HCT116 (cell line): ENCODE data around the gene CYSRT1. TPM values are rescaled to one million over a fixed set of nuclear protein-coding genes. Genes with fewer than 3 reads are reported as not detected.

Experiments
- ATAC-seq: fragments of 200-7000 bp; cut with Tn5 transposase; 2 replicates; pipeline ENCODE4 v1.9.1; 2020; ENCODE audit warnings: mild to moderate bottlenecking, moderate library complexity
- BruUV-seq: library from RNA; stranded (reverse); fragments of 400-500 nt; replicated peaks from 2 replicates; lab custom pipeline; 2021; lab: Mats Ljungman, UMichigan
- CTCF ChIA-PET: fragments of 300-600 bp; sonication (Branson Sonifier 250); formaldehyde crosslinking; loops from one replicate; lab custom pipeline; 2021; ENCODE audit warnings: antibody characterized with exemption; lab: Charles Lee
- POLR2A ChIA-PET: fragments of 300-600, 350-600 bp; sonication (Branson Sonifier 250); formaldehyde crosslinking; loops from one replicate; lab custom pipeline; 2021; ENCODE audit warnings: antibody characterized with exemption; lab: Charles Lee
- RAD21 ChIA-PET, 2 experiments: fragments of 300-600 bp; sonication (Branson Sonifier 250); formaldehyde crosslinking; loops; one replicate each; lab custom pipeline; 2023; ENCODE audit warnings: low total read pairs in 2 of 2; ENCODE audit not compliant: uncharacterized antibody in 2 of 2, unreplicated experiment in 2 of 2, low non-redundant PET in 1 of 2; lab: Charles Lee
- DNase-seq: peaks from one replicate; pipeline ENCODE4 v3.0.0-alpha.2; 2010; ENCODE audit warnings: low read depth, low spot score
- H2AFZ ChIP-seq: fragments of 200-600 bp; shearing (Covaris generic), sonication (generic); 2 replicates; pipeline ENCODE4 v1.6.1; 2017; ENCODE audit warnings: low read depth, mixed run types, mixed read lengths, antibody characterized with exemption, low read length; ENCODE audit not compliant: poor library complexity, severe bottlenecking
- H3K27ac ChIP-seq: 2 replicates; pipeline ENCODE4 v1.5.1; 2012; ENCODE audit warnings: low read depth, low read length
- H3K27me3 ChIP-seq: fragments of 200-600 bp; sonication (generic); 2 replicates; pipeline ENCODE4 v1.6.1; 2016; ENCODE audit warnings: mixed run types, low read length, mixed read lengths; ENCODE audit not compliant: insufficient read depth
- H3K36me3 ChIP-seq, 2 experiments: fragments of 200-500 bp in 1 of 2; fragments of 200-600 bp in 1 of 2; sonication (Bioruptor generic) in 1 of 2; sonication (generic) in 1 of 2; 2 replicates each; pipeline versions ENCODE4 v1.5.1 to v1.6.1; 2014 to 2016; ENCODE audit warnings: low read length in 2 of 2, inconsistent platforms in 1 of 2, mixed read lengths in 1 of 2, mixed run types in 1 of 2; ENCODE audit not compliant: insufficient read depth in 2 of 2, control insufficient read depth in 1 of 2
- H3K4me1 ChIP-seq, 2 experiments: fragments of 200-600 bp in 1 of 2; sonication (generic) in 1 of 2; 2 replicates each; pipeline versions ENCODE4 v1.5.1 to v1.6.1; 2012 to 2017; ENCODE audit warnings: low read length in 2 of 2, inconsistent platforms in 1 of 2, mild to moderate bottlenecking in 1 of 2, mixed read lengths in 1 of 2, mixed run types in 1 of 2, moderate library complexity in 1 of 2; ENCODE audit not compliant: insufficient read depth in 2 of 2, control insufficient read depth in 1 of 2
- H3K4me2 ChIP-seq: fragments of 200-600 bp; sonication (generic); 2 replicates; pipeline ENCODE4 v1.6.1; 2017; ENCODE audit warnings: mixed run types, low read length, mixed read lengths
- H3K4me3 ChIP-seq, 2 experiments: fragments of 200-600 bp in 1 of 2; sonication (generic) in 1 of 2; replicated peaks in 1 of 2; 2 replicates each; pipeline ENCODE4 v1.5.1; 2011 to 2016; ENCODE audit warnings: low read length in 2 of 2, control low read depth in 1 of 2, low read depth in 1 of 2, mild to moderate bottlenecking in 1 of 2, mixed read lengths in 1 of 2, mixed run types in 1 of 2
- H3K79me2 ChIP-seq: fragments of 200-600 bp; sonication (generic); 2 replicates; pipeline ENCODE4 v1.6.1; 2017; ENCODE audit warnings: mild to moderate bottlenecking, mixed run types, low read length, moderate library complexity, mixed read lengths; ENCODE audit not compliant: insufficient read depth
- H3K9ac ChIP-seq: fragments of 200-600 bp; sonication (generic); 2 replicates; pipeline ENCODE4 v1.6.1; 2016; ENCODE audit warnings: low read length, mixed read lengths
- H3K9me2 ChIP-seq: fragments of 200-600 bp; sonication (generic), shearing (Covaris generic); 2 replicates; pipeline ENCODE4 v1.6.1; 2017; ENCODE audit warnings: mixed run types, mild to moderate bottlenecking, moderate library complexity; ENCODE audit not compliant: insufficient read depth
- H3K9me3 ChIP-seq, 2 experiments: fragments of 200-500 bp in 1 of 2; fragments of 200-600 bp in 1 of 2; sonication (Bioruptor generic) in 1 of 2; sonication (generic) in 1 of 2; 2 replicates each; pipeline ENCODE4 v1.6.1; 2014 to 2017; ENCODE audit warnings: low read length in 2 of 2, mixed read lengths in 2 of 2, inconsistent platforms in 1 of 2, low read depth in 1 of 2, mild to moderate bottlenecking in 1 of 2, mixed run types in 1 of 2, moderate library complexity in 1 of 2; ENCODE audit not compliant: control insufficient read depth in 1 of 2, insufficient read depth in 1 of 2
- H4K20me1 ChIP-seq: fragments of 200-600 bp; sonication (generic), shearing (Covaris generic); 2 replicates; pipeline ENCODE4 v1.6.1; 2017; ENCODE audit warnings: mixed run types, mild to moderate bottlenecking, moderate library complexity; ENCODE audit not compliant: insufficient read depth
- EGR1 ChIP-seq: IDR thresholded peaks from 2 replicates; pipeline ENCODE4 v1.6.1; 2012; ENCODE audit warnings: low read depth
- ELF1 ChIP-seq: IDR thresholded peaks from 2 replicates; pipeline ENCODE4 v1.6.1; 2012; ENCODE audit warnings: low read depth, borderline replicate concordance
- EZH2phosphoT487 ChIP-seq: fragments of 200-600 bp; IDR thresholded peaks from 2 replicates; pipeline ENCODE4 v1.6.1; 2018; ENCODE audit warnings: antibody characterized with exemption, borderline replicate concordance
- JUND ChIP-seq: IDR thresholded peaks from 2 replicates; pipeline ENCODE4 v1.6.1; 2012
- POLR2A ChIP-seq: IDR thresholded peaks from 2 replicates; pipeline ENCODE4 v1.7.0; 2011; ENCODE audit warnings: borderline replicate concordance; ENCODE audit not compliant: insufficient read depth, insufficient read length; ENCODE audit errors: extremely low read depth
- RAD21 ChIP-seq: IDR thresholded peaks from 2 replicates; pipeline ENCODE4 v1.6.1; 2012; ENCODE audit warnings: low read depth, mild to moderate bottlenecking
- SIN3A ChIP-seq: IDR thresholded peaks from 2 replicates; pipeline ENCODE4 v1.6.1; 2012; ENCODE audit warnings: low read depth
- intact Hi-C: fragments of 100-400 bp; cut with micrococcal nuclease; formaldehyde crosslinking; loops from 2 replicates; pipeline ENCODE4 v1.10.0; 2022
- total RNA-seq: library from RNA; stranded (reverse); gene quantifications from one replicate; pipeline ENCODE4 v1.2.1, GENCODE V29; 2021; ENCODE audit not compliant: unreplicated experiment
- TF ChIP-seq, protein P1 (sequence below): IDR thresholded peaks from 2 replicates; pipeline ENCODE4 v1.6.1; 2012; ENCODE audit warnings: low read depth
- TF ChIP-seq, protein P2 (sequence below): IDR thresholded peaks from 2 replicates; pipeline ENCODE4 v1.6.1; 2012

CYSRT1 gene
- total RNA-seq, 1 experiment from 2014 or later, result 4.3 TPM

DNA sequence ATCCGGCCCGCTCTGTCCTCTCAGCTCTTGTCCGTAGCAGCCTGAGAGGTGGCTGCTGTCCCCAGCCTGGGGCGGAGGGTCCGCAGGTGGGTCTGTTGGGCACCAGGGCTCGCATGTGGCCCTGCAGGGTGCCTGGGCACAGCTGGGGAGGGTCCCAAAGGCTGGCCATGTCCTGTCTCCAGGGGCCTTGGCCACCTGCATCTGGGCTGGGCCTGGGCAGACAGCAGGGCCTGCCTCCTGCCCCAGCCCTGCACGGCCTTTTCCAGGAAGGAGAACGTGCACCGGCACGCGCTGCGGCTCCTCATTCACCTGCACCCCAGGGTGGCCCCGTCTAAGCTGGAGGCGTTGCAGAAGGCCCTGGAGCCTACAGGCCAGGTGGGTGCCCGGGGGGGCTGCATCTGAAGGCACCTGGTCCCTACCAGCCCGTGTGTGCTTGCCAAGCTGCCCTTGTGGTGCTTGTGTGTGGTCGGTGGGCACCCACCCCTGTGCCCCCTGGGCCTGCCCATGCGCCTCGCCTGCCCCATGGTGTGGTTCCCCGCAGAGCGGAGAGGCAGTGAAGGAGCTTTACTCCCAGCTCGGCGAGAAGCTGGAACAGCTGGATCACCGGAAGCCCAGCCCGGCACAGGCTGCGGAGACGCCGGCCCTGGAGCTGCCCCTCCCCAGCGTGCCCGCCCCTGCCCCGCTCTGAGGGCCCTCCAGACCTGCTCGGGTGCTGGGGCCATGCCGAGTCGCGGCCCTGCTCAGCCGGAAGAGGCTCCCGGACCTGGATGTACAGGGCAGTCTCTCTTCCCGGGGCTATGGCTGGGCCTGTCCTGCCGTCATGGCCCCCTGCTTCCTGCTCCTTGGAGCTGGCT is 47.5 kb downstream of the CYSRT1 start:
- peaks cover 8 to 25% of the 10 kb centered on the region in 2 experiments; a peak in 3 of 4 replicates for H3K36me3 ChIP-seq
- H2AFZ ChIP-seq, result no peak overlapping the region
- H4K20me1 ChIP-seq, result no peaks in the 10 kb centered on the region
- RAD21 ChIA-PET, result no interaction called here
- TF ChIP-seq, protein P1, sequence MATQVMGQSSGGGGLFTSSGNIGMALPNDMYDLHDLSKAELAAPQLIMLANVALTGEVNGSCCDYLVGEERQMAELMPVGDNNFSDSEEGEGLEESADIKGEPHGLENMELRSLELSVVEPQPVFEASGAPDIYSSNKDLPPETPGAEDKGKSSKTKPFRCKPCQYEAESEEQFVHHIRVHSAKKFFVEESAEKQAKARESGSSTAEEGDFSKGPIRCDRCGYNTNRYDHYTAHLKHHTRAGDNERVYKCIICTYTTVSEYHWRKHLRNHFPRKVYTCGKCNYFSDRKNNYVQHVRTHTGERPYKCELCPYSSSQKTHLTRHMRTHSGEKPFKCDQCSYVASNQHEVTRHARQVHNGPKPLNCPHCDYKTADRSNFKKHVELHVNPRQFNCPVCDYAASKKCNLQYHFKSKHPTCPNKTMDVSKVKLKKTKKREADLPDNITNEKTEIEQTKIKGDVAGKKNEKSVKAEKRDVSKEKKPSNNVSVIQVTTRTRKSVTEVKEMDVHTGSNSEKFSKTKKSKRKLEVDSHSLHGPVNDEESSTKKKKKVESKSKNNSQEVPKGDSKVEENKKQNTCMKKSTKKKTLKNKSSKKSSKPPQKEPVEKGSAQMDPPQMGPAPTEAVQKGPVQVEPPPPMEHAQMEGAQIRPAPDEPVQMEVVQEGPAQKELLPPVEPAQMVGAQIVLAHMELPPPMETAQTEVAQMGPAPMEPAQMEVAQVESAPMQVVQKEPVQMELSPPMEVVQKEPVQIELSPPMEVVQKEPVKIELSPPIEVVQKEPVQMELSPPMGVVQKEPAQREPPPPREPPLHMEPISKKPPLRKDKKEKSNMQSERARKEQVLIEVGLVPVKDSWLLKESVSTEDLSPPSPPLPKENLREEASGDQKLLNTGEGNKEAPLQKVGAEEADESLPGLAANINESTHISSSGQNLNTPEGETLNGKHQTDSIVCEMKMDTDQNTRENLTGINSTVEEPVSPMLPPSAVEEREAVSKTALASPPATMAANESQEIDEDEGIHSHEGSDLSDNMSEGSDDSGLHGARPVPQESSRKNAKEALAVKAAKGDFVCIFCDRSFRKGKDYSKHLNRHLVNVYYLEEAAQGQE, result no peak
- TF ChIP-seq JUND, result no peak
- H3K4me2 ChIP-seq, result no peak overlapping the region
- intact Hi-C loops, result no loop called here
- peaks cover 31 to 38% of the 10 kb centered on the region in 2 experiments for H3K4me1 ChIP-seq
- H3K4me3 ChIP-seq, result no peak overlapping the region
- no peak overlapping the region for H3K9ac ChIP-seq
- no peak for ATAC-seq
- H3K79me2 ChIP-seq, result no peaks in the 10 kb centered on the region
- H3K27me3 ChIP-seq, result no peaks in the 10 kb centered on the region
- peak overlapping the region; percentile 17; the same call in 1 of the 2 replicates for H3K27ac ChIP-seq
- no peak for DNase-seq
- no peaks in the 10 kb centered on the region for H3K9me2 ChIP-seq
- POLR2A ChIA-PET, result interaction anchor here (0.7 kb wide), 1 partner anchor 207 kb away, joined by 4 read pairs; no protein-coding TSS in a partner anchor
- CTCF ChIA-PET, result interaction anchor here (1.2 kb wide), 1 partner anchor 14 kb away, joined by 3 read pairs; no protein-coding TSS in a partner anchor
- no TSS peak for BruUV-seq
- H3K9me3 ChIP-seq, result no peaks in the 10 kb centered on the region

DNA sequence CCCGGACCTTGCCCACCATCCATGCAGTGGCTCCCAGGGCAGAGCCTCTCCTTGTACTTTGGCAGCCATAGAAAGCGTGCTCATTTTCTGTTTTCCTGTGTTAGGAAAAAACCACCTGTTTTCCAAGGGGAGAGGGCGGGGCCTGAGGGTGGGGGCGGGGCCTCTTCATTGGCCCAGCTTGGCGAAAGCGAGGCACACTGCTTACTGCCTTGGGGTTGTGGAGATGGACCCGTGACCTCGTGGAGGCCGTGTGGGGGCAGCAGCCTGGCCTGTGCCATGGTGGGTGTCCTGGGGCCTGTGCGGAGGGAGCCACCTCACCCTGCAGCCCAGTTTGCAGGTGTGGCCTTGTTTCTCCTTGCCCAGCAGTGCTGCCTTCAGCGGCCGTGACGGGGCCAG is 48.1 kb downstream of the CYSRT1 start:
- H3K9ac ChIP-seq, result no peak overlapping the region
- ChIA-PET CTCF (interaction anchor here (1.2 kb wide), 1 partner anchor 14 kb away, joined by 3 read pairs; no protein-coding TSS in a partner anchor), POLR2A (interaction anchor here (0.7 kb wide), 1 partner anchor 206 kb away, joined by 4 read pairs; no protein-coding TSS in a partner anchor), RAD21 (no interaction called here)
- no peaks in the 10 kb centered on the region for H3K9me3 ChIP-seq
- no peak overlapping the region for H2AFZ ChIP-seq
- H3K4me2 ChIP-seq, result no peak overlapping the region
- peaks cover 5% of the 10 kb centered on the region for H3K79me2 ChIP-seq
- no peak for TF ChIP-seq SIN3A
- no peak for TF ChIP-seq EGR1
- TF ChIP-seq POLR2A, result no peak
- TF ChIP-seq ELF1, result no peak
- TF ChIP-seq EZH2phosphoT487, result no peak
- TF ChIP-seq, protein P2, sequence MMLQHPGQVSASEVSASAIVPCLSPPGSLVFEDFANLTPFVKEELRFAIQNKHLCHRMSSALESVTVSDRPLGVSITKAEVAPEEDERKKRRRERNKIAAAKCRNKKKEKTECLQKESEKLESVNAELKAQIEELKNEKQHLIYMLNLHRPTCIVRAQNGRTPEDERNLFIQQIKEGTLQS, result no peak
- TF ChIP-seq, protein P1, result no peak
- TF ChIP-seq RAD21, result no peak
- H3K4me3 ChIP-seq, result no peak overlapping the region
- no peak for ATAC-seq
- intact Hi-C loops, result no loop called here
- H3K4me1 ChIP-seq, result peaks cover 31 to 38% of the 10 kb centered on the region in 2 experiments
- peaks cover 8 to 20% of the 10 kb centered on the region in 2 experiments; a peak in 3 of 4 replicates for H3K36me3 ChIP-seq
- no peak for DNase-seq
- no peaks in the 10 kb centered on the region for H3K9me2 ChIP-seq
- no peak overlapping the region; the same call in 1 of the 2 replicates for H3K27ac ChIP-seq
- no peaks in the 10 kb centered on the region for H3K27me3 ChIP-seq
- no peaks in the 10 kb centered on the region for H4K20me1 ChIP-seq
- no TSS peak for BruUV-seq
